DND-41 (cell line): Measurements from ENCODE around the gene CDH16.

Experiments
- CTCF ChIP-seq: IDR thresholded peaks from 2 replicates; pipeline ENCODE4 v1.5.1; 2012; ENCODE audit warnings: borderline replicate concordance, low read length, moderate library complexity, mild to moderate bottlenecking; ENCODE audit not compliant: poor library complexity, severe bottlenecking; ENCODE audit errors: extremely low read depth
- EZH2 ChIP-seq: IDR thresholded peaks from 3 replicates; pipeline ENCODE4 v1.6.1; 2012; ENCODE audit warnings: borderline replicate concordance, low read depth, mild to moderate bottlenecking, moderate library complexity, low read length, inconsistent platforms; ENCODE audit not compliant: severe bottlenecking

GRCh38 chr16:66921729-66922450 lies 3.2 kb upstream of the CDH16 start:
- TF ChIP-seq CTCF (no peak), EZH2 (no peak)
